Measurements from ENCODE around the gene CACNA1B.

GRCh38 chr9:137913132-137913531 lies 35.5 kb downstream of the CACNA1B start:
- TF ChIP-seq CTCF (IDR thresholded peaks at IDR 0.05) = no peak
- TF ChIP-seq POLR2A (IDR thresholded peaks at IDR 0.05) = no peak

All from testis (tissue), 2 donors.